ENCODE data around the gene MRPL46. TPM values are rescaled to one million over a fixed set of nuclear protein-coding genes. Genes with fewer than 3 reads are reported as not detected.

MRPL46 gene
- polyA plus RNA-seq, 4 donors, result 29.9 to 61.7 (median 45.0) TPM

- Histone ChIP-seq H3K27me3 (ENCODE audit: control insufficient read depth in 3 of 3, insufficient read depth in 3 of 3, low read length in 3 of 3) (no peaks in the 10 kb centered on the region), H3K36me3 (ENCODE audit: control insufficient read depth in 3 of 3, insufficient read depth in 2 of 3, low read depth in 1 of 3, low read length in 3 of 3) (peaks cover 15 to 20% (median 18%) of the 10 kb centered on the region in 3 donors), H3K4me3 (ENCODE audit: low read depth in 1 of 3, low read length in 3 of 3) (no peak overlapping the region), H3K9me3 (ENCODE audit: control insufficient read depth in 2 of 2, insufficient read depth in 1 of 2, low read depth in 1 of 2, low read length in 1 of 2) (no peaks in the 10 kb centered on the region), H3K4me1 (ENCODE audit: control insufficient read depth in 3 of 3, insufficient read depth in 2 of 3, low read depth in 1 of 3, low read length in 2 of 3) (peaks cover 0 to 3% (median 2%) of the 10 kb centered on the region in 3 donors), H3K27ac (ENCODE audit: low read depth in 1 of 3, low read length in 2 of 3) (no peak overlapping the region)
- DNase-seq (no peak), FAIRE-seq (no peak)
- WGBS, 3 donors, result 60 to 71% (median 63%) methylated on average over 2 of the region's 2 CpGs
These were observed 3.2 kb downstream of the MRPL46 start for GRCh38 chr15:88463870-88464532.

DNA sequence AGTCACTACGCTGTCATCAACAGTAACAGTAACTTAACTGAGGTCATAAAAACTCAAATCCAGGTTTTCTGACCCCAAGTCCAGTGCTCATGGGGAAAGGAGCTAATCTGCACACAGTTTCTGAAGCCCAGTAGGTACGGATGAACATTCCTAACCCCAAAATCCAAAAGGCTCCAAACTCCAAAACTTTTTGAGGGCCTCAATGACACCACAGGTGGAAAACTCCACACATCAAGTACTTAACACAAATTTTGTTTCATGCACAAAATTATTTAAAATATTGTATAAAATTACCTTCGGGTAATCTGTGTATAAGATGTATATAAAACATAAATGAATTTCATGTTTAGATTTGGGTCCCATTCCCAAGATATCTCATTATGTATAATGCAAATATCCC, 10.5 kb downstream of the MRPL46 start:
- no peak overlapping the region for H3K27ac ChIP-seq (ENCODE audit: low read depth in 1 of 3, low read length in 2 of 3)
- H3K36me3 ChIP-seq (ENCODE audit: control insufficient read depth in 3 of 3, insufficient read depth in 2 of 3, low read depth in 1 of 3, low read length in 3 of 3), result peaks cover 6 to 20% (median 19%) of the 10 kb centered on the region in 3 donors
- no peak overlapping the region for H3K4me3 ChIP-seq (ENCODE audit: low read depth in 1 of 3, low read length in 3 of 3)
- FAIRE-seq, result no peak
- no peak for DNase-seq
- no peaks in the 10 kb centered on the region for H3K9me3 ChIP-seq (ENCODE audit: control insufficient read depth in 2 of 2, insufficient read depth in 1 of 2, low read depth in 1 of 2, low read length in 1 of 2)
- WGBS, 3 donors, result 93 to 98% (median 96%) methylated on average over 3 of the region's 3 CpGs
- no peaks in the 10 kb centered on the region for H3K27me3 ChIP-seq (ENCODE audit: control insufficient read depth in 3 of 3, insufficient read depth in 3 of 3, low read length in 3 of 3)
- peaks cover 0 to 4% (median 0%) of the 10 kb centered on the region in 3 donors for H3K4me1 ChIP-seq (ENCODE audit: control insufficient read depth in 3 of 3, insufficient read depth in 2 of 3, low read depth in 1 of 3, low read length in 2 of 3)

DNA sequence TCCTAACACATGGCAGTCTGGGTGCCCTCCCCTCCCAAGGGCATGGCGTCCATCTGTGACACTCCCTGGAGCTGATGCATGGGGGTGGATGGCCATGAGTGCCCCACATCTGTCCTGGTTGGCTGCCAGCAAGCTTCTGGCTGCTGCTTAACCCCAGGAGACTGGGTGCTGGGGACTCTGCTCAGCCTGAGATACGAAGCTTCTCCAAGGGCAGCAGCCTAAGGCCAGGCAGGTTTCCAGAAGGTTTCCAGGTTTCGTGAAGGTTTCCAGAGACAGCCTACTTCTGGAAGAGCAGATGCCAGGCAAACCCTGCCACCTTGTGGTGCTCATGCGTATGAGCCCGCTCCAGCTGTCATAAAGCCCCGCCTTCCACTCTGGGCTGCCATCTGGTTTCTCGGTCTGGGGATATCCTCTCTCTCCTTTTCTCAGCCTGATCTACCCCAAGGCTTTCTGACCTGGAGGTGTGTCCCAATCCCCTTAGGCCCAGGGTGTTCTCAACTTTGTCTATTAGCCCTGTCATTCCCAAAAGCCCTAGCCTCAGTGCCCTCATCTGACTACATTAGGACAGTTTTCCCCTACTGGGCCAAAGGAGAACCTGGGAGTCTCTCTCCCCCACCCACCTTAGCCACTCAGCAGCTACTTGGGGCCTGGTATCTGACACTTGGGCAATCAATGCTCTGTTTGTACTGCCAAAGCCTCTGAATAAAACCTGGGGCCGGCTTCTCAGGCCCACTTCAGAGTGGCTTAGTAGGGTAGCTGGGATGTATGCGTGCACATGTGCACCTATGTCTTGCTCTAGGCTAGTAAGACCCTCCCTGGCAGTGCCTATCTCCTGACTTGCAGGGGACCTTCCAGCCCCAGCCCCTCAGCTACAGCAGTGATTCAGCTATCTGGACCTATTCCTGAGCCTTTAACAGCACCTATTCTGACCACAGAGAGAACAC, 12.0 kb downstream of the MRPL46 start:
- peaks cover 0 to 4% (median 0%) of the 10 kb centered on the region in 3 donors for H3K4me1 ChIP-seq (ENCODE audit: control insufficient read depth in 3 of 3, insufficient read depth in 2 of 3, low read depth in 1 of 3, low read length in 2 of 3)
- H3K9me3 ChIP-seq (ENCODE audit: control insufficient read depth in 2 of 2, insufficient read depth in 1 of 2, low read depth in 1 of 2, low read length in 1 of 2), result no peaks in the 10 kb centered on the region
- peaks cover 6 to 18% (median 16%) of the 10 kb centered on the region in 3 donors for H3K36me3 ChIP-seq (ENCODE audit: control insufficient read depth in 3 of 3, insufficient read depth in 2 of 3, low read depth in 1 of 3, low read length in 3 of 3)
- no peak overlapping the region for H3K4me3 ChIP-seq (ENCODE audit: low read depth in 1 of 3, low read length in 3 of 3)
- DNase-seq (peak; percentile 79 to 83), FAIRE-seq (no peak)
- H3K27me3 ChIP-seq (ENCODE audit: control insufficient read depth in 3 of 3, insufficient read depth in 3 of 3, low read length in 3 of 3), result no peaks in the 10 kb centered on the region
- H3K27ac ChIP-seq (ENCODE audit: low read depth in 1 of 3, low read length in 2 of 3), result no peak overlapping the region
- WGBS, 3 donors, result 25 to 27% (median 25%) methylated on average over 9 of the region's 9 CpGs

- Histone ChIP-seq H3K36me3 (ENCODE audit: control insufficient read depth in 3 of 3, insufficient read depth in 2 of 3, low read depth in 1 of 3, low read length in 3 of 3) (peaks cover 0 to 10% (median 7%) of the 10 kb centered on the region in 3 donors), H3K27ac (ENCODE audit: low read depth in 1 of 3, low read length in 2 of 3) (no peak overlapping the region), H3K27me3 (ENCODE audit: control insufficient read depth in 3 of 3, insufficient read depth in 3 of 3, low read length in 3 of 3) (no peaks in the 10 kb centered on the region), H3K4me3 (ENCODE audit: low read depth in 1 of 3, low read length in 3 of 3) (no peak overlapping the region), H3K9me3 (ENCODE audit: control insufficient read depth in 2 of 2, insufficient read depth in 1 of 2, low read depth in 1 of 2, low read length in 1 of 2) (no peaks in the 10 kb centered on the region), H3K4me1 (ENCODE audit: control insufficient read depth in 3 of 3, insufficient read depth in 2 of 3, low read depth in 1 of 3, low read length in 2 of 3) (peaks cover 0 to 4% (median 0%) of the 10 kb centered on the region in 3 donors)
- DNase-seq, result no peak
- WGBS, 3 donors, result 23 to 82% (median 65%) methylated on average over 1 of the region's 1 CpG
- no peak for FAIRE-seq
These were observed 13.0 kb downstream of the MRPL46 start for GRCh38 chr15:88454236-88454635.

GRCh38 chr15:88453651-88454050, 13.5 kb downstream of the MRPL46 start:
- no peak for FAIRE-seq
- no peak overlapping the region for H3K27ac ChIP-seq (ENCODE audit: low read depth in 1 of 3, low read length in 2 of 3)
- H3K27me3 ChIP-seq (ENCODE audit: control insufficient read depth in 3 of 3, insufficient read depth in 3 of 3, low read length in 3 of 3), result no peaks in the 10 kb centered on the region
- no peaks in the 10 kb centered on the region for H3K9me3 ChIP-seq (ENCODE audit: control insufficient read depth in 2 of 2, insufficient read depth in 1 of 2, low read depth in 1 of 2, low read length in 1 of 2)
- H3K4me1 ChIP-seq (ENCODE audit: control insufficient read depth in 3 of 3, insufficient read depth in 2 of 3, low read depth in 1 of 3, low read length in 2 of 3), result peaks cover 0 to 4% (median 0%) of the 10 kb centered on the region in 3 donors
- peaks cover 0 to 7% (median 5%) of the 10 kb centered on the region in 3 donors for H3K36me3 ChIP-seq (ENCODE audit: control insufficient read depth in 3 of 3, insufficient read depth in 2 of 3, low read depth in 1 of 3, low read length in 3 of 3)
- no peak overlapping the region for H3K4me3 ChIP-seq (ENCODE audit: low read depth in 1 of 3, low read length in 3 of 3)
- DNase-seq, result no peak
- 43 to 50% (median 44%) methylated on average over 1 of the region's 1 CpG for WGBS, 3 donors

DNA sequence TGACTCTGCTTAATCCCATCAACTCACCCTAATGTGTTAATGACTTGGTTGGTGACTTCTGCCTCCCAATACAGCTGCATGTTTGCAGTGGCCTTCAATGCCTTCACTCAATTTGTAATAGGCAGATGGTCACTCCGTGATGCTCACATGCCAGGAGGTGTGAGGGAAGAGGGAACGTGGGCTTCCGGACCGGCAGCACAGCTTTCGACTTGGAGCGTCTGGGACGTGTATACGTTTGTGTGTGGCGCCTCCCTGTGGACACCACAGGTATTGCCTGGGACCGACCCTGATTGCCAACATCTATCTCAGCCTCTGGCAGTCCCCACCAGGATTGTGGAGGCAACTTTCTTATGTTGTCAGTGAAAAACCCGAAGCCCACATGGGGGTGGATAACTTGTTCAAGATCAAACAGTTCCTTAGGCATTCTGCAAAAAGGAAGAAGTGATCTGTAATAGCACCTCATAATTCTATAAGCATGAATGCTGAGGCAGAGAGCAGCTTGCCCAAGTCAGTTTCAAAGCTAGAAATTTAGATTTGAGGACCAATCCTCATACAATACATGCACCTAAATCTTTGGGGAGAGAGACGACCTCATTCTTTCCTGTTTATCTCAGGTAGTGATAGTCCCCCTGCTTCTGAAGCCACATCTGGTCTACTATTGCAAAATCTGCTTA, 16.9 kb downstream of the MRPL46 start:
- FAIRE-seq, result no peak
- peak; percentile 35 to 79 for DNase-seq
- Histone ChIP-seq H3K9me3 (ENCODE audit: control insufficient read depth in 2 of 2, insufficient read depth in 1 of 2, low read depth in 1 of 2, low read length in 1 of 2) (no peaks in the 10 kb centered on the region), H3K36me3 (ENCODE audit: control insufficient read depth in 3 of 3, insufficient read depth in 2 of 3, low read depth in 1 of 3, low read length in 3 of 3) (no peaks in the 10 kb centered on the region), H3K27ac (ENCODE audit: low read depth in 1 of 3, low read length in 2 of 3) (no peak overlapping the region), H3K27me3 (ENCODE audit: control insufficient read depth in 3 of 3, insufficient read depth in 3 of 3, low read length in 3 of 3) (no peaks in the 10 kb centered on the region), H3K4me3 (ENCODE audit: low read depth in 1 of 3, low read length in 3 of 3) (no peak overlapping the region), H3K4me1 (ENCODE audit: control insufficient read depth in 3 of 3, insufficient read depth in 2 of 3, low read depth in 1 of 3, low read length in 2 of 3) (peaks cover 0 to 4% (median 0%) of the 10 kb centered on the region in 3 donors)
- 2 to 5% (median 3%) methylated on average over 12 of the region's 12 CpGs for WGBS, 3 donors

- Histone ChIP-seq H3K4me3 (ENCODE audit: low read depth in 1 of 3, low read length in 3 of 3) (no peak overlapping the region), H3K27ac (ENCODE audit: low read depth in 1 of 3, low read length in 2 of 3) (no peak overlapping the region), H3K36me3 (ENCODE audit: control insufficient read depth in 3 of 3, insufficient read depth in 2 of 3, low read depth in 1 of 3, low read length in 3 of 3) (no peaks in the 10 kb centered on the region), H3K4me1 (ENCODE audit: control insufficient read depth in 3 of 3, insufficient read depth in 2 of 3, low read depth in 1 of 3, low read length in 2 of 3) (peaks cover 0 to under 1% (median 0%) of the 10 kb centered on the region in 3 donors), H3K9me3 (ENCODE audit: control insufficient read depth in 2 of 2, insufficient read depth in 1 of 2, low read depth in 1 of 2, low read length in 1 of 2) (no peaks in the 10 kb centered on the region), H3K27me3 (ENCODE audit: control insufficient read depth in 3 of 3, insufficient read depth in 3 of 3, low read length in 3 of 3) (no peaks in the 10 kb centered on the region)
- FAIRE-seq (no peak), DNase-seq (no peak)
- 79 to 88% (median 84%) methylated on average over 8 of the region's 8 CpGs for WGBS, 3 donors
These were observed 17.6 kb downstream of the MRPL46 start for GRCh38 chr15:88449581-88449980.

DNA sequence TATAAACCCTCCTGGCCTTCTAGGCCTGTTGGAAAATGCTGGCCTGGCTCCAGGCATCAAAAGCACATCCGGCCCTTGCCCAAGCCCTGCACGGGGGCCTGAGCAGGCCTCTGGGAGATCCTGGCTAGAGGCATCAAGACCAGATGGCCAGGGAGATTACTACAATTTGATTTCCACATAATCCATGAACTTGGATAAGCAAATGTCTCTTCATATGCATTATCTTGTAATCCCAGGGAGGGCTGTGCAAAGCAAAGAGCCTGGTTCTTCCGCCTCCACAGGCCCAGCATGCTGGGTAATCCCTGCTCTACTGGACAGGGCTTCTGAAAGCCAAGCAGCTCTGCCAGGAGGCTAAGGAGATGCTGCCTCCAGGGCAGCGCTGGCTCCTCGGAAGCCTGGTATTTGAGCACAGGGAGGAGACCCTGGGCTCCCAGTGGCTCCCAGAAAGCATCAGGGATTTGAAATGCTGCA, 18.2 kb downstream of the MRPL46 start:
- Histone ChIP-seq H3K4me1 (ENCODE audit: control insufficient read depth in 3 of 3, insufficient read depth in 2 of 3, low read depth in 1 of 3, low read length in 2 of 3) (no peaks in the 10 kb centered on the region), H3K27ac (ENCODE audit: low read depth in 1 of 3, low read length in 2 of 3) (no peak overlapping the region), H3K4me3 (ENCODE audit: low read depth in 1 of 3, low read length in 3 of 3) (no peak overlapping the region), H3K36me3 (ENCODE audit: control insufficient read depth in 3 of 3, insufficient read depth in 2 of 3, low read depth in 1 of 3, low read length in 3 of 3) (no peaks in the 10 kb centered on the region), H3K27me3 (ENCODE audit: control insufficient read depth in 3 of 3, insufficient read depth in 3 of 3, low read length in 3 of 3) (no peaks in the 10 kb centered on the region), H3K9me3 (ENCODE audit: control insufficient read depth in 2 of 2, insufficient read depth in 1 of 2, low read depth in 1 of 2, low read length in 1 of 2) (no peaks in the 10 kb centered on the region)
- 76 to 90% (median 85%) methylated on average over 5 of the region's 5 CpGs for whole genome bisulfite sequencing, 3 donors
- FAIRE-seq, result no peak
- no peak for DNase-seq

Data from small intestine (tissue), 7 donors.